Epithelial cell of proximal tubule (primary cell): ENCODE data around the gene FAM120B. TPM values are rescaled to one million over a fixed set of nuclear protein-coding genes. Genes with fewer than 3 reads are reported as not detected.

Experiments used
- DNase-seq: peaks from one replicate; pipeline ENCODE4 v3.0.0-alpha.2; 2011; ENCODE audit warnings: low read depth
- H3K4me3 ChIP-seq: 2 replicates; pipeline ENCODE4 v1.5.1; 2011; ENCODE audit warnings: low read depth, mild to moderate bottlenecking, low read length
- CTCF ChIP-seq: conservative IDR thresholded peaks from 2 replicates; pipeline ENCODE4 v1.5.1; 2012; ENCODE audit warnings: low read depth, mild to moderate bottlenecking, low read length
- total RNA-seq: library from RNA; depleted of rRNA; stranded (reverse); fragments of >200 nt; gene quantifications from 2 replicates; pipeline ENCODE4 v1.2.3, GENCODE V29; 2015

The FAM120B gene
- total RNA-seq, 1 donor from 2014 or later, result 5.0 TPM

GRCh38 chr6:170415318-170415717 lies 108.8 kb downstream of the FAM120B start:
- no peak for DNase-seq
- H3K4me3 ChIP-seq, result no peak overlapping the region
- no peak for TF ChIP-seq CTCF

GRCh38 chr6:170416303-170416702 lies 109.7 kb downstream of the FAM120B start:
- H3K4me3 ChIP-seq, result no peak overlapping the region
- TF ChIP-seq CTCF, result no peak

GRCh38 chr6:170416959-170417606 lies 110.5 kb downstream of the FAM120B start:
- no peak for DNase-seq
- H3K4me3 ChIP-seq, result no peak overlapping the region
- no peak for TF ChIP-seq CTCF

More at GRCh38 chr6:170416303-170416702, 109.7 kb downstream of the FAM120B start:
- DNase-seq, result no peak

- TF ChIP-seq CTCF, result no peak
- DNase-seq, result no peak
- H3K4me3 ChIP-seq, result no peak overlapping the region
These were observed 111.3 kb downstream of the FAM120B start for GRCh38 chr6:170417881-170418280.

GRCh38 chr6:170420283-170420682 lies 113.7 kb downstream of the FAM120B start:
- H3K4me3 ChIP-seq, result no peak overlapping the region
- TF ChIP-seq CTCF, result no peak
- no peak for DNase-seq

- H3K4me3 ChIP-seq, result no peak overlapping the region
- no peak for DNase-seq
These were observed 114.5 kb downstream of the FAM120B start for GRCh38 chr6:170420791-170421776.

More at GRCh38 chr6:170420791-170421776, 114.5 kb downstream of the FAM120B start:
- TF ChIP-seq CTCF, result no peak
